Measurements from ENCODE around the gene SOD2. TPM values are rescaled to one million over a fixed set of nuclear protein-coding genes. Genes with fewer than 3 reads are reported as not detected.
"Not testable (repeated sequence)": the region's sequence is repeated elsewhere in the genome, so short reads cannot be mapped to it uniquely, and the experiment has no call there.

The SOD2 gene
- total RNA-seq, 1 donor from 2014 or later: 73.1 TPM

GRCh38 chr6:159677506-159678165, 15.4 kb downstream of the SOD2 start:
- no peak for DNase-seq (ENCODE audit: extremely low spot score, unreplicated experiment)
- H3K4me1 Mint-ChIP-seq (ENCODE audit: unreplicated experiment): peaks cover 5% of the 10 kb centered on the region
- H3K4me3 Mint-ChIP-seq (ENCODE audit: unreplicated experiment): no peak overlapping the region
- peaks cover 3% of the 10 kb centered on the region for H3K9me3 Mint-ChIP-seq (ENCODE audit: unreplicated experiment)
- no peaks in the 10 kb centered on the region for H3K27me3 Mint-ChIP-seq (ENCODE audit: unreplicated experiment)
- H3K36me3 Mint-ChIP-seq (ENCODE audit: unreplicated experiment): peaks cover 15% of the 10 kb centered on the region
- TF ChIP-seq CTCF (IDR thresholded peaks at IDR 0.05): no peak
- no peak overlapping the region for H3K27ac Mint-ChIP-seq (ENCODE audit: unreplicated experiment)

- no peak for TF ChIP-seq CTCF (IDR thresholded peaks at IDR 0.05)
- peaks cover 5% of the 10 kb centered on the region for H3K9me3 Mint-ChIP-seq (ENCODE audit: unreplicated experiment)
- DNase-seq (ENCODE audit: extremely low spot score, unreplicated experiment): no peak
- H3K27me3 Mint-ChIP-seq (ENCODE audit: unreplicated experiment): no peaks in the 10 kb centered on the region
- H3K27ac Mint-ChIP-seq (ENCODE audit: unreplicated experiment): no peak overlapping the region
- no peak overlapping the region for H3K4me3 Mint-ChIP-seq (ENCODE audit: unreplicated experiment)
- peaks cover 13% of the 10 kb centered on the region for H3K36me3 Mint-ChIP-seq (ENCODE audit: unreplicated experiment)
- peaks cover 5% of the 10 kb centered on the region for H3K4me1 Mint-ChIP-seq (ENCODE audit: unreplicated experiment)
Measured at GRCh38 chr6:159676890-159677505, 16.0 kb downstream of the SOD2 start.

- H3K27me3 Mint-ChIP-seq (ENCODE audit: unreplicated experiment); H3K4me3 Mint-ChIP-seq (ENCODE audit: unreplicated experiment); H3K9me3 Mint-ChIP-seq (ENCODE audit: unreplicated experiment); H3K4me1 Mint-ChIP-seq (ENCODE audit: unreplicated experiment); H3K27ac Mint-ChIP-seq (ENCODE audit: unreplicated experiment); DNase-seq (ENCODE audit: extremely low spot score, unreplicated experiment): not testable (repeated sequence)
- H3K36me3 Mint-ChIP-seq (ENCODE audit: unreplicated experiment): peaks cover 16% of the 10 kb centered on the region
Measured at GRCh38 chr6:159676236-159676635, 16.8 kb downstream of the SOD2 start.

- no peak for TF ChIP-seq CTCF (IDR thresholded peaks at IDR 0.05)
- no peak overlapping the region for H3K27ac Mint-ChIP-seq (ENCODE audit: unreplicated experiment)
- H3K36me3 Mint-ChIP-seq (ENCODE audit: unreplicated experiment): peaks cover 4% of the 10 kb centered on the region
- peaks cover 3% of the 10 kb centered on the region for H3K4me1 Mint-ChIP-seq (ENCODE audit: unreplicated experiment)
- DNase-seq (ENCODE audit: extremely low spot score, unreplicated experiment): no peak
- no peak overlapping the region for H3K4me3 Mint-ChIP-seq (ENCODE audit: unreplicated experiment)
- no peaks in the 10 kb centered on the region for H3K27me3 Mint-ChIP-seq (ENCODE audit: unreplicated experiment)
- H3K9me3 Mint-ChIP-seq (ENCODE audit: unreplicated experiment): peaks cover 11% of the 10 kb centered on the region
Measured at GRCh38 chr6:159665868-159666635, 27.0 kb downstream of the SOD2 start.

GRCh38 chr6:159663368-159663889, 29.6 kb downstream of the SOD2 start:
- not testable (repeated sequence) for DNase-seq (ENCODE audit: extremely low spot score, unreplicated experiment); H3K4me3 Mint-ChIP-seq (ENCODE audit: unreplicated experiment); H3K4me1 Mint-ChIP-seq (ENCODE audit: unreplicated experiment); H3K27me3 Mint-ChIP-seq (ENCODE audit: unreplicated experiment); H3K27ac Mint-ChIP-seq (ENCODE audit: unreplicated experiment); H3K36me3 Mint-ChIP-seq (ENCODE audit: unreplicated experiment)
- peaks cover 13% of the 10 kb centered on the region for H3K9me3 Mint-ChIP-seq (ENCODE audit: unreplicated experiment)

GRCh38 chr6:159661977-159662376, 31.1 kb downstream of the SOD2 start:
- not testable (repeated sequence) for H3K4me1 Mint-ChIP-seq (ENCODE audit: unreplicated experiment); H3K27ac Mint-ChIP-seq (ENCODE audit: unreplicated experiment); H3K4me3 Mint-ChIP-seq (ENCODE audit: unreplicated experiment); DNase-seq (ENCODE audit: extremely low spot score, unreplicated experiment); H3K36me3 Mint-ChIP-seq (ENCODE audit: unreplicated experiment); H3K27me3 Mint-ChIP-seq (ENCODE audit: unreplicated experiment)
- peaks cover 25% of the 10 kb centered on the region for H3K9me3 Mint-ChIP-seq (ENCODE audit: unreplicated experiment)

Measured in osteocyte (in vitro differentiated cells).